SW 1271 (cell line): ENCODE measurements around the gene UST.
A peak's percentile ranks its signal among the peaks of the same experiment; 100 is the strongest.
"Not testable (repeated sequence)": the region's sequence is repeated elsewhere in the genome, so short reads cannot be mapped to it uniquely, and the experiment has no call there.

Experiments
- DNase-seq, 2 experiments: peaks; one replicate each; lab custom pipeline; 2025; lab: John Stamatoyannopoulos, UW

UST gene

GRCh38 chr6:148904896-148905870 is 158.4 kb downstream of the UST start:
- DNase-seq, result no peak

GRCh38 chr6:148905901-148906300 is 159.1 kb downstream of the UST start:
- no peak for DNase-seq

- no peak for DNase-seq
Observed at GRCh38 chr6:148906386-148906785, 159.6 kb downstream of the UST start.

GRCh38 chr6:148907573-148907972 is 160.7 kb downstream of the UST start:
- no peak for DNase-seq

- DNase-seq, result no peak
Observed at GRCh38 chr6:148912252-148912651, 165.4 kb downstream of the UST start.

GRCh38 chr6:148915810-148916209 is 169.0 kb downstream of the UST start:
- DNase-seq, result no peak

- not testable (repeated sequence) for DNase-seq
Observed at GRCh38 chr6:148916485-148916884, 169.7 kb downstream of the UST start.

GRCh38 chr6:148924226-148925012 is 177.6 kb downstream of the UST start:
- DNase-seq, result no peak

- DNase-seq, result no peak
Observed at GRCh38 chr6:148925701-148926100, 178.9 kb downstream of the UST start.

GRCh38 chr6:148926478-148926877 is 179.6 kb downstream of the UST start:
- DNase-seq, result no peak

GRCh38 chr6:148927586-148927985 is 180.8 kb downstream of the UST start:
- DNase-seq, result no peak

GRCh38 chr6:148928811-148929210 is 182.0 kb downstream of the UST start:
- DNase-seq, result no peak

GRCh38 chr6:148932208-148932607 is 185.4 kb downstream of the UST start:
- no peak for DNase-seq

GRCh38 chr6:148932731-148933130 is 185.9 kb downstream of the UST start:
- DNase-seq, result no peak

- no peak for DNase-seq
Observed at GRCh38 chr6:148934539-148934938, 187.7 kb downstream of the UST start.

- DNase-seq, result no peak
Observed at GRCh38 chr6:148934961-148935360, 188.1 kb downstream of the UST start.

GRCh38 chr6:148935705-148936435 is 189.0 kb downstream of the UST start:
- no peak for DNase-seq

GRCh38 chr6:148943451-148943850 is 196.6 kb downstream of the UST start:
- DNase-seq, result no peak

- no peak for DNase-seq
Observed at GRCh38 chr6:148944608-148945007, 197.8 kb downstream of the UST start.

- no peak for DNase-seq
Observed at GRCh38 chr6:148945301-148946021, 198.6 kb downstream of the UST start.

GRCh38 chr6:148947621-148948444 is 201.0 kb downstream of the UST start:
- DNase-seq, result peak; percentile 8 to 57
